Measurements from ENCODE around the gene AOC1. TPM values are rescaled to one million over a fixed set of nuclear protein-coding genes. Genes with fewer than 3 reads are reported as not detected.

AOC1 gene
- total and polyA plus RNA-seq, 4 donors: 0.20 to 0.78 (median 0.27) TPM; not detected in 1

Other genes starting within 250 kb of the AOC1 start
- 10 to 100 TPM in 1 of 2 donors, 1 to 10 TPM in 1; 9.1 to 24.8 TPM for gene GIMAP6, start 220.1 kb upstream of the AOC1 start, total RNA-seq
- gene GIMAP6, start 220.1 kb upstream of the AOC1 start, polyA plus RNA-seq (ENCODE audit: insufficient read length in 2 of 2): 10 to 100 TPM in 1 of 2 donors, 1 to 10 TPM in 1; 9.3 to 12.0 TPM
- 10 to 100 TPM; 12.7 to 14.3 TPM for gene GIMAP2, start 166.8 kb upstream of the AOC1 start, total RNA-seq
- 1 to 10 TPM; 5.9 to 7.3 TPM for gene GIMAP2, start 166.8 kb upstream of the AOC1 start, polyA plus RNA-seq (ENCODE audit: insufficient read length in 2 of 2)
- gene GIMAP1, start 135.9 kb upstream of the AOC1 start, total RNA-seq: 1 to 10 TPM; 1.2 to 6.0 TPM
- gene GIMAP1, start 135.9 kb upstream of the AOC1 start, polyA plus RNA-seq (ENCODE audit: insufficient read length in 2 of 2): 1 to 10 TPM; 2.7 to 3.0 TPM
- gene GIMAP5, start 115.1 kb upstream of the AOC1 start, total RNA-seq: 10 to 100 TPM in 1 of 2 donors, 1 to 10 TPM in 1; 8.6 to 20.1 TPM
- gene GIMAP5, start 115.1 kb upstream of the AOC1 start, polyA plus RNA-seq (ENCODE audit: insufficient read length in 2 of 2): 1 to 10 TPM; 1.5 to 3.0 TPM
- 10 to 100 TPM; 28.4 to 50.6 TPM for gene TMEM176B, start 52.2 kb upstream of the AOC1 start, total RNA-seq
- 10 to 100 TPM; 21.7 to 24.2 TPM for gene TMEM176B, start 52.2 kb upstream of the AOC1 start, polyA plus RNA-seq (ENCODE audit: insufficient read length in 2 of 2)
- 10 to 100 TPM; 14.7 to 24.2 TPM for gene TMEM176A, start 51.7 kb upstream of the AOC1 start, total RNA-seq
- 10 to 100 TPM; 13.6 to 17.1 TPM for gene TMEM176A, start 51.7 kb upstream of the AOC1 start, polyA plus RNA-seq (ENCODE audit: insufficient read length in 2 of 2)
- gene KCNH2, start 125.8 kb downstream of the AOC1 start, total RNA-seq: 10 to 100 TPM in 1 of 2 donors, 1 to 10 TPM in 1; 9.1 to 14.4 TPM
- gene KCNH2, start 125.8 kb downstream of the AOC1 start, polyA plus RNA-seq (ENCODE audit: insufficient read length in 2 of 2): 10 to 100 TPM; 35.3 to 39.4 TPM
- 10 to 100 TPM in 1 of 2 donors, 1 to 10 TPM in 1; 2.4 to 13.4 TPM for gene NOS3, start 138.5 kb downstream of the AOC1 start, total RNA-seq
- 10 to 100 TPM in 1 of 2 donors, 1 to 10 TPM in 1; 7.3 to 11.3 TPM for gene NOS3, start 138.5 kb downstream of the AOC1 start, polyA plus RNA-seq (ENCODE audit: insufficient read length in 2 of 2)
- 1 to 10 TPM; 2.3 to 3.6 TPM for gene ATG9B, start 172.0 kb downstream of the AOC1 start, total RNA-seq
- 10 to 100 TPM; 20.6 to 21.3 TPM for gene ATG9B, start 172.0 kb downstream of the AOC1 start, polyA plus RNA-seq (ENCODE audit: insufficient read length in 2 of 2)
- 10 to 100 TPM; 23.1 to 29.1 TPM for gene ABCB8, start 175.9 kb downstream of the AOC1 start, total RNA-seq
- 10 to 100 TPM; 46.4 to 69.4 TPM for gene ABCB8, start 175.9 kb downstream of the AOC1 start, polyA plus RNA-seq (ENCODE audit: insufficient read length in 2 of 2)
- gene ASIC3, start 196.0 kb downstream of the AOC1 start, total RNA-seq: 1 to 10 TPM; 1.5 to 2.0 TPM
- gene ASIC3, start 196.0 kb downstream of the AOC1 start, polyA plus RNA-seq (ENCODE audit: insufficient read length in 2 of 2): 10 to 100 TPM; 15.5 to 18.0 TPM
- gene CDK5, start 205.4 kb downstream of the AOC1 start, total RNA-seq: 10 to 100 TPM; 33.3 to 42.8 TPM
- 10 to 100 TPM; 86.7 to 94.3 TPM for gene CDK5, start 205.4 kb downstream of the AOC1 start, polyA plus RNA-seq (ENCODE audit: insufficient read length in 2 of 2)
- gene SLC4A2, start 207.1 kb downstream of the AOC1 start, total RNA-seq: 100 to 1,000 TPM in 1 of 2 donors, 10 to 100 TPM in 1; 27.5 to 101 TPM
- gene SLC4A2, start 207.1 kb downstream of the AOC1 start, polyA plus RNA-seq (ENCODE audit: insufficient read length in 2 of 2): 10 to 100 TPM; 69.3 to 89.8 TPM
- gene FASTK, start 228.3 kb downstream of the AOC1 start, total RNA-seq: 10 to 100 TPM; 30.9 to 60.2 TPM
- 10 to 100 TPM; 71.4 to 80.7 TPM for gene FASTK, start 228.3 kb downstream of the AOC1 start, polyA plus RNA-seq (ENCODE audit: insufficient read length in 2 of 2)
- 10 to 100 TPM in 1 of 2 donors, 1 to 10 TPM in 1; 8.5 to 25.0 TPM for gene TMUB1, start 231.0 kb downstream of the AOC1 start, total RNA-seq
- gene TMUB1, start 231.0 kb downstream of the AOC1 start, polyA plus RNA-seq (ENCODE audit: insufficient read length in 2 of 2): 10 to 100 TPM; 51.0 to 57.2 TPM
- gene AGAP3, start 234.0 kb downstream of the AOC1 start, total RNA-seq: 10 to 100 TPM; 45.7 to 56.8 TPM
- 100 to 1,000 TPM; 212 to 247 TPM for gene AGAP3, start 234.0 kb downstream of the AOC1 start, polyA plus RNA-seq (ENCODE audit: insufficient read length in 2 of 2)

All from spinal cord (tissue), 4 donors.